ENCODE measurements around the gene KIAA0408. TPM values are rescaled to one million over a fixed set of nuclear protein-coding genes. Genes with fewer than 3 reads are reported as not detected.
"Not testable (repeated sequence)": the region's sequence is repeated elsewhere in the genome, so short reads cannot be mapped to it uniquely, and the experiment has no call there.

The KIAA0408 gene
- total and polyA plus RNA-seq, 9 donors = 1.8 to 7.4 (median 4.0) TPM

GRCh38 chr6:127436578-127437110 lies 22.5 kb downstream of the KIAA0408 start:
- Histone ChIP-seq H3K4me3 (no peak overlapping the region), H3K36me3 (no peaks in the 10 kb centered on the region), H3K27ac (no peak overlapping the region), H3K4me1 (ENCODE audit: insufficient read depth) (no peaks in the 10 kb centered on the region), H3K9me3 (no peaks in the 10 kb centered on the region), H3K27me3 (no peaks in the 10 kb centered on the region)
- intact Hi-C loops (cut with DNase I) = no loop called here
- no peak for TF ChIP-seq POLR2A (IDR thresholded peaks at IDR 0.05)
- TF ChIP-seq EP300 (IDR thresholded peaks at IDR 0.05) = no peak
- no peak for TF ChIP-seq CTCF (IDR thresholded peaks at IDR 0.05)
- 79 to 85% (median 84%) methylated on average over 3 of the region's 3 CpGs for WGBS, 3 donors
- no peak for DNase-seq

- Histone ChIP-seq H3K27me3 (no peaks in the 10 kb centered on the region), H3K36me3 (no peaks in the 10 kb centered on the region), H3K9me3 (no peaks in the 10 kb centered on the region), H3K27ac (no peak overlapping the region), H3K4me3 (no peak overlapping the region), H3K4me1 (ENCODE audit: insufficient read depth) (no peaks in the 10 kb centered on the region)
- TF ChIP-seq EP300 (IDR thresholded peaks at IDR 0.05) (no peak), CTCF (IDR thresholded peaks at IDR 0.05) (no peak), POLR2A (IDR thresholded peaks at IDR 0.05) (no peak)
- no peak for DNase-seq
- WGBS, 3 donors = 75 to 80% (median 77%) methylated on average over 7 of the region's 7 CpGs
- intact Hi-C loops (cut with DNase I) = no loop called here
These were observed 23.5 kb downstream of the KIAA0408 start for GRCh38 chr6:127435626-127436220.

GRCh38 chr6:127434651-127435050 lies 24.5 kb downstream of the KIAA0408 start:
- Histone ChIP-seq H3K9me3 (no peaks in the 10 kb centered on the region), H3K4me1 (ENCODE audit: insufficient read depth) (no peaks in the 10 kb centered on the region), H3K36me3 (no peaks in the 10 kb centered on the region), H3K27ac (no peak overlapping the region), H3K4me3 (no peak overlapping the region), H3K27me3 (no peaks in the 10 kb centered on the region)
- no peak for DNase-seq
- intact Hi-C loops (cut with DNase I) = no loop called here
- TF ChIP-seq POLR2A (IDR thresholded peaks at IDR 0.05) (no peak), EP300 (IDR thresholded peaks at IDR 0.05) (no peak), CTCF (IDR thresholded peaks at IDR 0.05) (no peak)

GRCh38 chr6:127428562-127428961 lies 30.6 kb downstream of the KIAA0408 start:
- DNase-seq; H3K4me1 ChIP-seq (ENCODE audit: insufficient read depth); H3K4me3 ChIP-seq; H3K36me3 ChIP-seq; H3K27ac ChIP-seq; H3K9me3 ChIP-seq; H3K27me3 ChIP-seq; intact Hi-C loops (cut with DNase I): not testable (repeated sequence)
- WGBS, 3 donors = 85 to 96% (median 86%) methylated on average over 9 of the region's 9 CpGs

GRCh38 chr6:127423921-127424320 lies 35.3 kb downstream of the KIAA0408 start:
- Histone ChIP-seq H3K4me3 (no peak overlapping the region), H3K36me3 (no peaks in the 10 kb centered on the region), H3K27me3 (no peaks in the 10 kb centered on the region), H3K4me1 (ENCODE audit: insufficient read depth) (no peaks in the 10 kb centered on the region), H3K9me3 (no peaks in the 10 kb centered on the region), H3K27ac (no peak overlapping the region)
- WGBS, 3 donors = 74 to 83% (median 82%) methylated on average over 2 of the region's 2 CpGs
- TF ChIP-seq CTCF (IDR thresholded peaks at IDR 0.05) = no peak
- TF ChIP-seq POLR2A (IDR thresholded peaks at IDR 0.05) = no peak
- TF ChIP-seq EP300 (IDR thresholded peaks at IDR 0.05) = no peak
- no peak for DNase-seq
- intact Hi-C loops (cut with DNase I) = no loop called here

GRCh38 chr6:127421164-127421563 lies 38.0 kb downstream of the KIAA0408 start:
- H3K36me3 ChIP-seq; H3K9me3 ChIP-seq; H3K4me3 ChIP-seq; DNase-seq; intact Hi-C loops (cut with DNase I); H3K27ac ChIP-seq; H3K4me1 ChIP-seq (ENCODE audit: insufficient read depth); H3K27me3 ChIP-seq: not testable (repeated sequence)
- 57 to 80% (median 61%) methylated on average over 3 of the region's 3 CpGs for WGBS, 3 donors
